ENCODE measurements around the gene FUZ.
"Not testable (repeated sequence)": the region's sequence is repeated elsewhere in the genome, so short reads cannot be mapped to it uniquely, and the experiment has no call there.

FUZ gene

DNA sequence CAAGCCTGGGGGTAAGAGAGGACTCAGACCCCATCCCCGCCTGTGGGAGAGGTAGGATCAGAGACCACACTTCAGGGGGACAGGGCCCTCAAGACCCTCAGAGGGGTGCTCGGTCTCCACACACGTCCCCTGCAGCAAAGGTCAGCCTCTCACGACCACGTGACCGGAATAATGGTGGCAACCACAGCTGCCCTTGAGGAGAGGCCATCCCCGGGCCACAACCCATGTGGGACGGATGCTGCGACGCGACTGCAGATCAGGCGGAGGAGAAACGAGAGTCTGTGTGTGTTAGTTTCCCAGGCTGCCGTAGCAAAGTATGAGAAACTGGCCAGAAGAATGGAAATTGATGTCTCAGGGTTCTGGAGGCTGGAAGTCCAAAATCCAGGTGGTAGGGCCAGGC is 13.9 kb upstream of the FUZ start:
- TF ChIP-seq, protein P1, sequence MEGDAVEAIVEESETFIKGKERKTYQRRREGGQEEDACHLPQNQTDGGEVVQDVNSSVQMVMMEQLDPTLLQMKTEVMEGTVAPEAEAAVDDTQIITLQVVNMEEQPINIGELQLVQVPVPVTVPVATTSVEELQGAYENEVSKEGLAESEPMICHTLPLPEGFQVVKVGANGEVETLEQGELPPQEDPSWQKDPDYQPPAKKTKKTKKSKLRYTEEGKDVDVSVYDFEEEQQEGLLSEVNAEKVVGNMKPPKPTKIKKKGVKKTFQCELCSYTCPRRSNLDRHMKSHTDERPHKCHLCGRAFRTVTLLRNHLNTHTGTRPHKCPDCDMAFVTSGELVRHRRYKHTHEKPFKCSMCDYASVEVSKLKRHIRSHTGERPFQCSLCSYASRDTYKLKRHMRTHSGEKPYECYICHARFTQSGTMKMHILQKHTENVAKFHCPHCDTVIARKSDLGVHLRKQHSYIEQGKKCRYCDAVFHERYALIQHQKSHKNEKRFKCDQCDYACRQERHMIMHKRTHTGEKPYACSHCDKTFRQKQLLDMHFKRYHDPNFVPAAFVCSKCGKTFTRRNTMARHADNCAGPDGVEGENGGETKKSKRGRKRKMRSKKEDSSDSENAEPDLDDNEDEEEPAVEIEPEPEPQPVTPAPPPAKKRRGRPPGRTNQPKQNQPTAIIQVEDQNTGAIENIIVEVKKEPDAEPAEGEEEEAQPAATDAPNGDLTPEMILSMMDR (IDR thresholded peaks at IDR 0.05; ENCODE audit: low read depth, low read length, missing control alignments): no peak
- no peak for DNase-seq (ENCODE audit: low read depth)
- no peak overlapping the region for H3K4me3 ChIP-seq (ENCODE audit: low read depth, low read length)
- in situ Hi-C loops (cut with HindIII; ENCODE audit: low sequenced_read_pairs): no loop called here

DNA sequence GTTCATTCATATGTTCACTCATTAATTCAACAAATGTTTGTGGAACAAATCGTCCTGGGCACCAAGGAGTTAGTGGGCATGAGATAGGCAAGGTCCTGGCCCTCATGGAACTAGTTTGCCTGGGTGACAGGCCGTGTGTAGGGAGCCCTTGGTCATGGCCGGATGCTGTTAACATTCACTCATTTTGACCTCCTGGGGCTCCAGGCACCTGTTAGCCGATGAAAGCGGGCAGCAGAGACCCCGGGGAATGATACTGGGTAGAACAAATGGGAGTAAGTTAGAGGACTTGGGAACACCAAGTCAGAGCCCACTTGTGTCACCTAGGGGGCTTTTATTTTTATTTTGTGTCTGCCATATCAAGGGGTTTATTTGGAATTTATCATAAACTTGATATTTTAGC is 11.6 kb upstream of the FUZ start:
- no peak overlapping the region for H3K4me3 ChIP-seq (ENCODE audit: low read depth, low read length)
- in situ Hi-C loops (cut with HindIII; ENCODE audit: low sequenced_read_pairs): no loop called here
- DNase-seq (ENCODE audit: low read depth): no peak
- TF ChIP-seq, protein P1 (IDR thresholded peaks at IDR 0.05; ENCODE audit: low read depth, low read length, missing control alignments): no peak

DNA sequence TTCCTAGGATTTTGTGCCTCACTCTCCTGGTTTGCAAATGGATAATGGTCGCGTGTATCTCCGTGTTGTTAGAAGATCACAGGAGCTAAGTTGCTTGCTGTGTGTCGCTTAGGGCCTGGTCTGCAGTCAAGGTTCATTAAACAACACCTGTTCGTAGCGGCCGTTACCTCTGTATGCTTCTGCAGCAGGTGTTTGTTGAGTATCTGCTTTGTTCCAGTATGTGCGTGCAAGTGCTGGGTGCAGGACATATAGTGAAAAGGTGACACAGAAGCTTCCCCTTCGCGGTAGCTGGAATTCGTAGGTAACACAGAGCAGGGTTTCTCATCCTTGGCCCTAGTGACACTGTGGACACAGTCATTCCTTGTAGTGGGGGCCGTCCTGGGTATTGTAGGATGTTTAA is 10.4 kb upstream of the FUZ start:
- no peak overlapping the region for H3K4me3 ChIP-seq (ENCODE audit: low read depth, low read length)
- in situ Hi-C loops (cut with HindIII; ENCODE audit: low sequenced_read_pairs): no loop called here
- TF ChIP-seq, protein P1 (IDR thresholded peaks at IDR 0.05; ENCODE audit: low read depth, low read length, missing control alignments): no peak
- no peak for DNase-seq (ENCODE audit: low read depth)

DNA sequence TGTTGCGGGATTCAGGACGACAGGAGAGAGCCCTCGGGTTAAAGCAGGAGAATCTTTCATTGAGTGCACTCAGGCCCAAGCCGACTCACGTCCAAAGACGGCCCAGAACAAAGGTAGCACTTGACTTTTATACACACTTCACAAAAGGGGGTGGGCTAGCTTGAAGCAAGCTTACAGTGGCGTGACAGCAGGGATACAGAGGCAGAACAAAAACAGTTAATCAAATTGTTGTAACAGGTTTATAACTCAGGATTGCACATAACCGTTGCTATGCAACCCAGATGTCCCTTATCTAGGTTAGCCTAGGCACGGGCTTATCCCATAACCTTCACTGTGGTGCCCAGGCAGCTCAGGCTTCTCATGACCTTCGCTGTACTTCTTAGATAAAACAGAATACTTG is 7.0 kb upstream of the FUZ start:
- in situ Hi-C loops (cut with HindIII; ENCODE audit: low sequenced_read_pairs): no loop called here
- DNase-seq (ENCODE audit: low read depth): no peak
- no peak overlapping the region for H3K4me3 ChIP-seq (ENCODE audit: low read depth, low read length)
- TF ChIP-seq, protein P1 (IDR thresholded peaks at IDR 0.05; ENCODE audit: low read depth, low read length, missing control alignments): no peak

DNA sequence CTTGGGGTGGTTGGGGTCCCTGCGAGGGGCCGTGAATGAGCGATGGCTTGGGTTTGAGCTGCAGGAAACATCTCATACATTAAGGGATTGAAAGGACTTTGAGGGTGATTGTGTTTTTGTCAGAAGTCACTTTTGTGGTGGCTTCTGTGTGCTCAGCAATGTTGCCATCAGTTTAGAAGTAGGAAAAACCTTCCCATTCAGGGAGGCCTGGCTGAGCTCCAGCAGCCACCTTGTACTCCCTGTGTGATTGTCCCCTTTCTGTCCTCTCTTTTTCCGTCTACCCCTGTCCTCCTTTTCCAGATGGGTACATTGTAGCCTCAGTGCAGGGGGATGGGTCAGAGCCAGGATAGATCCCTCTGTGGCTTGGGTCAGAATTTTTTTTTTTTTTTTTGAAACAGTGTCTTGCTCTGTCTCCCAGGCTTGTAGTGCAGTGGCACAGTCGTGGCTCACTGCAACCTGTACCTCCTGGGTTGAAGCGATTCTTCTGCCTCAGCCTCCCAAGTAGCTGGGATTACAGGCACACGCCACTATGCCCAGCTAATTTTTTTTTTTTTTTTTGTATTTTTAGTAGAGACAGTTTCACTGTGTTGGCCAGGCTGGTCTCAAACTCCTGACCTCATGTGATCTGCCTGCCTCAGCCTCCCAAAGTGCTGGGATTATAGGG is 6.5 kb upstream of the FUZ start:
- H3K4me3 ChIP-seq (ENCODE audit: low read depth, low read length): peak overlapping the region; percentile 98
- DNase-seq (ENCODE audit: low read depth); in situ Hi-C loops (cut with HindIII; ENCODE audit: low sequenced_read_pairs): not testable (repeated sequence)

DNA sequence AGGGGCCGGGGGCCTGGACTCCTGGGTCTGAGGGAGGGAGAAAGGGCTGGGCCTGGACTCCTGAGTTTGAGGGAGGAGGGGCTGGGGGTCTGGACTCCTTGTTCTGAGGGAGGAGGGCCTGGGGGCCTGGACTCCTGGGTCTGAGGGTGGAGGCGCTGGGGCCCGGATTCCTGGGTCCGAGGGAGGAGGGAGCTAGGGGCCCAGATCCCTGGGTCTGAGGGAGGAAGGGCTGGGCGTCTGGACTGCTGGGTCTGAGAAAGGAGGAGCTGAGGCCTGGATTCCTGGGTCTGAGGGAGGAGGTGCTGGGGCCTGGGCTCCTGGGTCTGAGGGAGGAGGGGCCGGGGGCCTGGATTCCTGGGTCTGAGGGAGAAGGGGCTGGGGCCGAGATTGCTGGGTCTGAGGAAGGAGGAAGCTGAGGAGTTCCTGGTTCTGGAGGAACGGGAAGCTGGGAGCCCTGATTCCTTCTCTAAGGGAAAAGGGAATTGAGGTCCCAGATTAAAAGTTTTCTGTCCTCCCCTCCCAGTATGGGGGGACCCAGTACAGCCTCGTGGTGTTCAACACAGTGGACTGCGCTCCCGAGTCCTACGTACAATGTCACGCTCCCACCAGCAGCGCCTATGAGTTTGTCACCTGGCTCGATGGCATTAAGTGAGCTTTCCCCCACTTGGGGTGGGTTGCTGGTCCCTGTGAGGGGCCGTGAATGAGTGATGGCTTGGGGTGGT is 5.7 kb upstream of the FUZ start:
- no peak for DNase-seq (ENCODE audit: low read depth)
- TF ChIP-seq, protein P1 (IDR thresholded peaks at IDR 0.05; ENCODE audit: low read depth, low read length, missing control alignments): no peak
- in situ Hi-C loops (cut with HindIII; ENCODE audit: low sequenced_read_pairs): no loop called here
- H3K4me3 ChIP-seq (ENCODE audit: low read depth, low read length): peak overlapping the region; percentile 98

DNA sequence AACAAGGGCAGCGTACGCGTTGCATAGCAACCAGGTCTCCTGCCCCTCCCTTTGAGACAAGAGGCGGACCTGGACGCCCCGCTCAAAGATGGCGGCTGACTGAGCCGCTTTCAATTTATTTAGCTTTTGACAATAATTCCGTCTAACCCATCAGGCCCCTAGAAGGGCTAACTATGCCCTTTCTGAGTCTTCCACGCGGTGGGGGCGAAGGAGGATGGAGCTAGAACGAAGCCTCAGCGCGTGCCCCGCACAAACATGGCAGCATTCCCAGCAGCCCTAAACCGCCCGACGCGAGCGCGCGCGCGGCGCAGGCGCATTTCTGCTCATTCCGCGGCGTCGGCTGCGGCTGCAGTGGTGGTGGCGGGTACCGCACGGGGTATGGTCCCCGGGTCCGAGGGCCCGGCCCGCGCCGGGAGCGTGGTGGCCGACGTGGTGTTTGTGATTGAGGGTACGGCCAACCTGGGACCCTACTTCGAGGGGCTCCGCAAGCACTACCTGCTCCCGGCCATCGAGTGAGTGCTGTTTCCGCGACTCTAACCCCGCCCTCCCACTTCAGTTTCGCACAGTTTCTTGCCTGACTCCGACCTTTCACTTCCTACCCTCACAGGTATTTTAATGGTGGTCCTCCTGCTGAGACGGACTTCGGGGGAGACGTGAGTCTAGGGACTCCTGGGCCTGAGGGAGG is 5.0 kb upstream of the FUZ start, which contains the start of gene MED25:
Gene MED25 (plus strand): TSS at position 326 of the 685 bp plus-strand sequence. CDS start 53 bp downstream, at position 379.
- in situ Hi-C loops (cut with HindIII; ENCODE audit: low sequenced_read_pairs): no loop called here
- H3K4me3 ChIP-seq (ENCODE audit: low read depth, low read length): peak within 1 kb of the TSS; percentile 98
- peak; percentile 56 for DNase-seq (ENCODE audit: low read depth)
- TF ChIP-seq, protein P1 (IDR thresholded peaks at IDR 0.05; ENCODE audit: low read depth, low read length, missing control alignments): peak; percentile 10

Measured in astrocyte of the cerebellum (primary cell).